H1 (cell line): Measurements from ENCODE around the gene GLT8D2. TPM values are rescaled to one million over a fixed set of nuclear protein-coding genes. Genes with fewer than 3 reads are reported as not detected.

Experiments used
- CTCF ChIA-PET: fragments of 300-600 bp; sonication (Branson Sonifier 250); formaldehyde crosslinking; loops from one replicate; lab custom pipeline; 2021; ENCODE audit not compliant: partially characterized antibody; lab: Charles Lee
- POLR2A ChIA-PET: fragments of 300-600 bp; sonication (Branson Sonifier 250); formaldehyde crosslinking; loops from one replicate; lab custom pipeline; 2021; ENCODE audit warnings: inconsistent platforms; ENCODE audit not compliant: partially characterized antibody; lab: Charles Lee
- DNase-seq, 2 experiments: peaks; one replicate each; pipeline versions ENCODE4 v3.0.0 to v3.0.0-alpha.2; 2010 to 2022; ENCODE audit warnings: low spot score in 2 of 2, low read depth in 1 of 2, mixed read lengths in 1 of 2
- FAIRE-seq: peaks from 2 replicates; lab custom pipeline; 2011; peaks lifted over from hg19 to GRCh38; lab: Jason Lieb, UNC
- H2AFZ ChIP-seq: 2 replicates; pipeline ENCODE4 v1.8.1; 2012; ENCODE audit warnings: low read length, inconsistent platforms
- H2AK5ac ChIP-seq: 2 replicates; pipeline ENCODE4 v1.6.1; 2013; ENCODE audit warnings: low read depth, low read length
- H2BK120ac ChIP-seq: replicated peaks from 2 replicates; pipeline ENCODE3; 2013; ENCODE audit warnings: low read depth, low read length, inconsistent platforms
- H2BK12ac ChIP-seq: 2 replicates; pipeline ENCODE4 v1.6.1; 2013; ENCODE audit warnings: low read depth, low read length
- H2BK15ac ChIP-seq: 2 replicates; pipeline ENCODE4 v1.6.1; 2013; ENCODE audit warnings: low read length
- H2BK20ac ChIP-seq: 2 replicates; pipeline ENCODE4 v1.6.1; 2013; ENCODE audit warnings: low read length
- H2BK5ac ChIP-seq: 2 replicates; pipeline ENCODE4 v1.6.1; 2013; ENCODE audit warnings: low read depth, low read length
- H3K14ac ChIP-seq: 2 replicates; pipeline ENCODE4 v1.6.1; 2013; ENCODE audit warnings: inconsistent platforms; ENCODE audit not compliant: insufficient read length
- H3K18ac ChIP-seq: 2 replicates; pipeline ENCODE4 v1.6.1; 2013; ENCODE audit warnings: low read length; ENCODE audit errors: extremely low read depth
- H3K23ac ChIP-seq: 2 replicates; pipeline ENCODE4 v1.6.1; 2013; ENCODE audit warnings: inconsistent platforms; ENCODE audit not compliant: insufficient read length
- H3K23me2 ChIP-seq: 2 replicates; pipeline ENCODE4 v1.6.1; 2013; ENCODE audit warnings: low read depth, low read length
- H3K27ac ChIP-seq: 2 replicates; pipeline ENCODE4 v1.6.1; 2011; ENCODE audit warnings: low read depth, low read length, inconsistent platforms
- H3K27me3 ChIP-seq, 4 experiments: replicated peaks in 1 of 4; 1 replicate in 1 of 4; 2 replicates in 3 of 4; pipeline versions ENCODE4 v1.6.1 to v1.8.1; 2011 to 2013; ENCODE audit warnings: low read length in 3 of 4, mild to moderate bottlenecking in 3 of 4, inconsistent platforms in 2 of 4, mixed read lengths in 2 of 4, moderate library complexity in 1 of 4; ENCODE audit not compliant: control insufficient read depth in 3 of 4, insufficient read depth in 3 of 4; ENCODE audit errors: extremely low read depth in 1 of 4
- H3K36me3 ChIP-seq, 4 experiments: 2 replicates each; pipeline versions ENCODE4 v1.6.1 to v1.8.1; 2011 to 2013; ENCODE audit warnings: mild to moderate bottlenecking in 4 of 4, low read length in 3 of 4, moderate library complexity in 2 of 4, control low read depth in 1 of 4, inconsistent platforms in 1 of 4; ENCODE audit not compliant: insufficient read depth in 4 of 4, control insufficient read depth in 2 of 4
- H3K4ac ChIP-seq: replicated peaks from 2 replicates; pipeline ENCODE3; 2013; ENCODE audit warnings: low read length, low read depth, mixed read lengths, inconsistent platforms; ENCODE audit not compliant: insufficient read length
- H3K4me1 ChIP-seq, 4 experiments: replicated peaks in 1 of 4; 1 replicate in 1 of 4; 2 replicates in 3 of 4; pipeline versions ENCODE4 v1.6.1 to v1.8.1; 2011 to 2013; ENCODE audit warnings: low read length in 3 of 4, inconsistent platforms in 2 of 4, mixed read lengths in 1 of 4; ENCODE audit not compliant: insufficient read depth in 4 of 4, control insufficient read depth in 3 of 4
- H3K4me2 ChIP-seq, 2 experiments: 2 replicates each; pipeline versions ENCODE4 v1.6.1 to v1.8.1; 2011 to 2013; ENCODE audit warnings: low read depth in 2 of 2, low read length in 2 of 2, control low read depth in 1 of 2, inconsistent platforms in 1 of 2, mild to moderate bottlenecking in 1 of 2; ENCODE audit not compliant: insufficient read depth in 1 of 2
- H3K4me3 ChIP-seq, 4 experiments: fragments of 200-600, 300-600 bp in 1 of 4; sonication (generic), shearing (Covaris generic), sonication (Bioruptor Twin) in 1 of 4; 2 replicates each; pipeline versions ENCODE4 v1.5.1 to v1.8.1; 2011 to 2016; ENCODE audit warnings: low read length in 4 of 4, low read depth in 3 of 4, control low read depth in 2 of 4, inconsistent platforms in 2 of 4, mild to moderate bottlenecking in 2 of 4, mixed read lengths in 1 of 4, moderate library complexity in 1 of 4; ENCODE audit not compliant: insufficient read depth in 2 of 4; ENCODE audit errors: extremely low read depth in 1 of 4
- H3K56ac ChIP-seq: replicated peaks from 2 replicates; pipeline ENCODE3; 2013; ENCODE audit warnings: low read depth, mild to moderate bottlenecking, mixed read lengths, low read length, inconsistent platforms; ENCODE audit not compliant: insufficient read length
- H3K79me1 ChIP-seq: 2 replicates; pipeline ENCODE4 v1.6.1; 2013; ENCODE audit warnings: low read depth, low read length, control low read depth
- H3K79me2 ChIP-seq, 2 experiments: 2 replicates each; pipeline versions ENCODE4 v1.6.1 to v1.8.1; 2012 to 2013; ENCODE audit warnings: low read length in 2 of 2, mild to moderate bottlenecking in 2 of 2, inconsistent platforms in 1 of 2; ENCODE audit not compliant: insufficient read depth in 2 of 2, control insufficient read depth in 1 of 2
- H3K9ac ChIP-seq, 4 experiments: replicated peaks in 1 of 4; 1 replicate in 1 of 4; 2 replicates in 3 of 4; pipeline versions ENCODE4 v1.6.1 to v1.8.1; 2011 to 2013; ENCODE audit warnings: low read depth in 3 of 4, low read length in 3 of 4, control low read depth in 2 of 4, mild to moderate bottlenecking in 2 of 4, moderate library complexity in 2 of 4, inconsistent platforms in 1 of 4; ENCODE audit errors: extremely low read depth in 1 of 4
- H3K9me3 ChIP-seq, 2 experiments: 2 replicates each; pipeline versions ENCODE4 v1.6.1 to v1.8.1; 2012 to 2013; ENCODE audit warnings: mild to moderate bottlenecking in 2 of 2, moderate library complexity in 2 of 2, control low read depth in 1 of 2, inconsistent platforms in 1 of 2, low read depth in 1 of 2, low read length in 1 of 2, mixed read lengths in 1 of 2; ENCODE audit not compliant: insufficient read depth in 2 of 2
- H4K20me1 ChIP-seq, 2 experiments: replicated peaks in 1 of 2; 2 replicates each; pipeline versions ENCODE3 to v1.8.1; 2011 to 2013; ENCODE audit warnings: inconsistent platforms in 2 of 2, low read length in 2 of 2, mild to moderate bottlenecking in 1 of 2; ENCODE audit not compliant: insufficient read depth in 2 of 2, control insufficient read depth in 1 of 2
- H4K5ac ChIP-seq: 2 replicates; pipeline ENCODE4 v1.6.1; 2013; ENCODE audit warnings: low read length, low read depth, mixed read lengths, inconsistent platforms; ENCODE audit not compliant: insufficient read length
- H4K8ac ChIP-seq: 2 replicates; pipeline ENCODE4 v1.8.0; 2013; ENCODE audit warnings: mild to moderate bottlenecking, moderate library complexity, low read length, inconsistent platforms; ENCODE audit not compliant: insufficient read depth; ENCODE audit errors: extremely low read depth
- H4K91ac ChIP-seq: replicated peaks from 2 replicates; pipeline ENCODE3; 2013; ENCODE audit warnings: low read length, mixed read lengths, inconsistent platforms; ENCODE audit not compliant: insufficient read length
- ASH2L ChIP-seq: fragments of 200-600, 300-600 bp; sonication (generic); IDR thresholded peaks from one replicate; pipeline ENCODE4 v1.7.1; 2017; ENCODE audit warnings: low read length
- BCL11A ChIP-seq, 2 experiments: IDR thresholded peaks; one replicate each; pipeline ENCODE4 v1.6.1; 2011; ENCODE audit warnings: low read depth in 2 of 2, low read length in 2 of 2, mild to moderate bottlenecking in 2 of 2
- CTBP2 ChIP-seq: IDR thresholded peaks from 2 replicates; pipeline ENCODE4 v1.7.0; 2011; ENCODE audit warnings: borderline replicate concordance, mild to moderate bottlenecking, moderate library complexity, mixed read lengths, low read length; ENCODE audit not compliant: insufficient read depth, insufficient read length
- GABPA ChIP-seq: IDR thresholded peaks from 2 replicates; pipeline ENCODE4 v1.6.1; 2011; ENCODE audit warnings: mild to moderate bottlenecking, low read length, moderate library complexity, borderline replicate concordance; ENCODE audit not compliant: insufficient read depth
- KDM4A ChIP-seq: IDR thresholded peaks from one replicate; pipeline ENCODE4 v1.7.1; 2012; ENCODE audit warnings: low read depth, mild to moderate bottlenecking, moderate library complexity, low read length, inconsistent platforms; ENCODE audit not compliant: severe bottlenecking
- NRF1 ChIP-seq: IDR thresholded peaks from 2 replicates; pipeline ENCODE4 v1.6.1; 2011; ENCODE audit warnings: mild to moderate bottlenecking, low read depth, low read length, improper control_type of control experiment
- PHF8 ChIP-seq: fragments of 200-600 bp; sonication (generic); conservative IDR thresholded peaks from 2 replicates; pipeline ENCODE4 v1.7.1; 2012; ENCODE audit warnings: low read depth, mild to moderate bottlenecking, inconsistent platforms, low read length, moderate library complexity
- POLR2AphosphoS5 ChIP-seq: IDR thresholded peaks from 2 replicates; pipeline ENCODE4 v1.6.1; 2011; ENCODE audit warnings: low read depth, low read length
- RBBP5 ChIP-seq: IDR thresholded peaks from 2 replicates; pipeline ENCODE4 v1.7.1; 2012; ENCODE audit warnings: low read depth, mild to moderate bottlenecking, inconsistent platforms, low read length, moderate library complexity, borderline replicate concordance
- RFX5 ChIP-seq: IDR thresholded peaks from 2 replicates; pipeline ENCODE4 v1.6.1; 2011; ENCODE audit warnings: low read depth, low read length, improper control_type of control experiment, borderline replicate concordance
- RNF2 ChIP-seq: fragments of 200-900, 300-1000 bp; sonication (generic); IDR thresholded peaks from 2 replicates; pipeline ENCODE4 v1.7.1; 2016; ENCODE audit warnings: borderline replicate concordance, low read depth, mild to moderate bottlenecking, antibody characterized with exemption, low read length; ENCODE audit not compliant: poor library complexity, severe bottlenecking; ENCODE audit errors: missing control alignments
- RXRA ChIP-seq: IDR thresholded peaks from 2 replicates; pipeline ENCODE4 v1.6.1; 2011; ENCODE audit warnings: low read depth, mild to moderate bottlenecking, low read length, moderate library complexity; ENCODE audit not compliant: insufficient read depth
- SIRT6 ChIP-seq: IDR thresholded peaks from one replicate; pipeline ENCODE4 v1.7.1; 2012; ENCODE audit warnings: low read length, inconsistent platforms
- SP2 ChIP-seq: IDR thresholded peaks from 2 replicates; pipeline ENCODE4 v1.6.1; 2012; ENCODE audit warnings: mild to moderate bottlenecking, low read length, inconsistent platforms
- YY1 ChIP-seq: IDR thresholded peaks from 2 replicates; pipeline ENCODE4 v1.6.1; 2011; ENCODE audit warnings: low read depth, mild to moderate bottlenecking, low read length
- WGBS, 2 experiments: shearing (Covaris generic) in 1 of 2; methylation state at CpG; one replicate each; pipeline versions ENCODE4 v1.1.6 to v1.1.7; 2013 to 2015; ENCODE audit warnings: low lambda C conversion rate in 2 of 2, mixed read lengths in 2 of 2, inconsistent platforms in 1 of 2, low coverage in 1 of 2, missing lambda C conversion rate in 1 of 2; ENCODE audit not compliant: insufficient replicate concordance in 2 of 2, insufficient coverage in 1 of 2, insufficient read length in 1 of 2; ENCODE audit errors: extremely low coverage in 1 of 2, missing lambda C conversion rate in 1 of 2; 5-methylcytosine and 5-hydroxymethylcytosine counted together
- polyA plus RNA-seq, 7 experiments: library from polyadenylated mRNA; depleted of rRNA in 3 of 7; stranded (reverse) in 5 of 7; unstranded in 2 of 7; fragments of >200 nt in 5 of 7; fragments of 200-250 nt in 2 of 7; gene quantifications; 1 replicate in 5 of 7; 2 replicates in 1 of 7; 4 replicates in 1 of 7; pipeline versions ENCODE4 v1.2.1 to v1.2.3, GENCODE V29; 2011 to 2013; ENCODE audit warnings: missing spikeins in 2 of 7, mixed read lengths in 2 of 7
- total RNA-seq: library from RNA; stranded (reverse); fragmentation: NEBNext Ultra II Directional; extraction: Animal tissue kit (Norgen Biotek cat#: 25700); gene quantifications from 2 replicates; pipeline ENCODE4 v1.2.1, GENCODE V29; 2021

Gene GLT8D2
- total and polyA plus RNA-seq, 2 of the 8 experiments (the other 6 are each of a cell fraction or from before 2014, with no cell fraction given): 6.8 to 9.8 TPM

DNA sequence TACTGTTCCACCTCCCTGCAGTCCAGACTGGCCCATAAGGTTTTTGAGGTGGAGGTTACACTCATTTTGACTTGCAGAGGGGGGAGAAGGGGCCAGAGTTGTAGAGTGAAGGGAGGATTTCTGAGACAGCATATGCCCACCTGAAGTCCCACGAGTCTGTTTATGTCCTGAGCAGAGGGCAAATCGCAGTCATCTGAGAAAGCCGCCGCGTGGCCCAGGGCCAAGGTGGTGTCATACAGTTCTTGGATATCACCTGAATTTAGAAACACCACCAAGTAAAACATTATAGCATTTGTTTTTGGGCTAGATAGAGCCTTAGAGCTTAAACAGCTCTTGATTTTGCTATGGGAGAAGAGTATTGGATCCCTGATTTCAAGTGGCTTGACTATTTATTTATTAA lies 53.4 kb downstream of the GLT8D2 start:
- CTCF ChIA-PET: interaction anchor here (1.9 kb wide), 1 partner anchor 113 kb away, joined by 6 read pairs; no protein-coding TSS in a partner anchor
- Histone ChIP-seq H3K36me3 (no peaks in the 10 kb centered on the region), H2BK20ac (no peak overlapping the region), H4K5ac (no peak overlapping the region), H2BK12ac (no peak overlapping the region), H3K23me2 (no peaks in the 10 kb centered on the region), H4K8ac (no peak overlapping the region), H3K23ac (no peak overlapping the region), H3K18ac (no peak overlapping the region), H3K9me3 (no peaks in the 10 kb centered on the region), H2AK5ac (no peak overlapping the region), H3K27ac (no peak overlapping the region), H3K4ac (no peak overlapping the region), H3K4me2 (no peak overlapping the region), H2BK5ac (no peak overlapping the region), H3K79me1 (no peaks in the 10 kb centered on the region), H2BK15ac (no peak overlapping the region), H3K79me2 (no peaks in the 10 kb centered on the region), H3K56ac (no peak overlapping the region), H3K9ac (no peak overlapping the region), H3K27me3 (no peaks in the 10 kb centered on the region), H3K4me1 (no peaks in the 10 kb centered on the region), H4K20me1 (no peaks in the 10 kb centered on the region), H4K91ac (no peak overlapping the region), H2BK120ac (no peak overlapping the region), H3K4me3 (no peak overlapping the region), H3K14ac (no peak overlapping the region), H2AFZ (no peak overlapping the region)
- FAIRE-seq (no peak), DNase-seq (no peak)
- POLR2A ChIA-PET: no interaction called here
- WGBS, 2 experiments: 89% methylated on average over 5 of the region's 5 CpGs; no CpG with 5 or more reads in 1 of the 2 experiments
- TF ChIP-seq SP2: no peak
- TF ChIP-seq BCL11A (IDR thresholded peaks at IDR 0.05; ENCODE audit: low read depth in 2 of 2, low read length in 2 of 2): no peak
- TF ChIP-seq SIRT6: no peak
- no peak for TF ChIP-seq RNF2
- TF ChIP-seq YY1: no peak
- TF ChIP-seq RBBP5: no peak
- TF ChIP-seq RFX5: no peak
- TF ChIP-seq GABPA: no peak
- no peak for TF ChIP-seq POLR2AphosphoS5
- TF ChIP-seq NRF1: no peak
- TF ChIP-seq KDM4A: no peak
- TF ChIP-seq PHF8: no peak
- no peak for TF ChIP-seq CTBP2
- no peak for TF ChIP-seq ASH2L
- TF ChIP-seq RXRA: no peak
